CD4-positive, CD25-positive, alpha-beta regulatory T cell (primary cell): ENCODE results near the gene CT47C1. TPM values are rescaled to one million over a fixed set of nuclear protein-coding genes. Genes with fewer than 3 reads are reported as not detected.

Experiments used
- polyA plus RNA-seq, 4 donors: library from polyadenylated mRNA; unstranded; fragments of 300-500 nt; fragmentation: Illumina TruSeq; gene quantifications; one replicate each; pipeline ENCODE4 v1.2.3, GENCODE V29; 2021
- total RNA-seq: library from RNA; stranded (reverse); gene quantifications from one replicate; pipeline ENCODE4 v1.2.3, GENCODE V29; 2022

Gene CT47C1
- total and polyA plus RNA-seq, 5 donors from 2014 or later, result not detected

Other genes starting within 250 kb of the CT47C1 start
- 0.17 TPM for gene ZCCHC12, start 249.2 kb upstream of the CT47C1 start, total RNA-seq
- gene ZCCHC12, start 249.2 kb upstream of the CT47C1 start, polyA plus RNA-seq, result under 1 TPM in 2 of 4 donors, not detected in 2; 0.28 to 0.32 TPM
- gene LONRF3, start 98.4 kb upstream of the CT47C1 start, total RNA-seq, result 5.3 TPM
- 1 to 10 TPM; 1.2 to 1.9 (median 1.5) TPM for gene LONRF3, start 98.4 kb upstream of the CT47C1 start, polyA plus RNA-seq
- gene KIAA1210, start 54.8 kb downstream of the CT47C1 start, total RNA-seq, result not detected
- gene KIAA1210, start 54.8 kb downstream of the CT47C1 start, polyA plus RNA-seq, result not detected
- 17.9 TPM for gene PGRMC1, start 163.3 kb downstream of the CT47C1 start, total RNA-seq
- gene PGRMC1, start 163.3 kb downstream of the CT47C1 start, polyA plus RNA-seq, result 10 to 100 TPM; 20.3 to 26.3 (median 22.3) TPM